Hypothalamus (tissue), 51 donors: ENCODE data around the gene PRDM7.
"Not testable (repeated sequence)": the region's sequence is repeated elsewhere in the genome, so short reads cannot be mapped to it uniquely, and the experiment has no call there.

Experiments
- DNase-seq, 51 donors: peaks; one replicate each; lab custom pipeline; 2025; lab: John Stamatoyannopoulos, UW

Gene PRDM7

DNA sequence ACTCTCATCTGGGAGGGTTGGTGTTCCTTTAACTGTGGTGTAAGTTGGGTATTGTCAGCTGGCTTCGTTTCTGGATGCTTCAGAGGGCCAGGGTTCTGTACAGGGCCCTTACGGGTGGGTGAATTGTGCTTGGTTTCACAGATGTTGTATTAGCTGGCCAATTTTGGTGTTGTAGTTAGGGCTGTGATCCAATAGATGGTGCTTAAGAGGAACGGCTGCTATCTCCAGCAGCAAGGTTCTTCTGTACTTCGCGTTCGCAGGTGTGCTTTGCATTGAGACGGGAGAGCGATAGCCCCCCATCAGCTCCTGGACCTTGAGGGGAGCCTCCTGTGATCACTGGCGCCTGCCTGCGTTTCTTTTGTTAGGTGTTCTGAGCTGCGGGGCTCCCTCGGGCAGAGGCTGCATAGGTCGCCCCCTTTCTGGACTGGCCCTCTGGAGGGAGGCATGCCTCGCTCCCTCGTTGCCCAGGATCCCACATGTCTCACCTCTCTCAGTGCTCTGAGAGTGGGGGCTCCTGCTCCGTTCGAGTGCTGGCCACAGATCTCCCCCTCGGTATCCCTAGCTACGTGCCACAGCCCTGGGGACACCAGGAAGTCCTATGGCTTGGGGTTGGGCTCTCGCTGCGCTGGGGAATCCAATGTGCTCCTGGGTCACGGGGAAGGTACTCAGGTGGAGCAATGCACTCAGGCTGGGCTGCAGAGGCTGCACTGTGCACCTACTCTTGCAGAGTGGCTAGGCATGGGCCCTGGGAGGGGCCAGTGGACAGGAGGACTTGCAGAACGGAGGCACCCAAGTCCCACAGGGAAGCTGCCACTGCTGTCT lies 837 bp upstream of the PRDM7 start:
- DNase-seq = peak in 5 of 51 donors; percentile 5 to 36 (median 28)

DNA sequence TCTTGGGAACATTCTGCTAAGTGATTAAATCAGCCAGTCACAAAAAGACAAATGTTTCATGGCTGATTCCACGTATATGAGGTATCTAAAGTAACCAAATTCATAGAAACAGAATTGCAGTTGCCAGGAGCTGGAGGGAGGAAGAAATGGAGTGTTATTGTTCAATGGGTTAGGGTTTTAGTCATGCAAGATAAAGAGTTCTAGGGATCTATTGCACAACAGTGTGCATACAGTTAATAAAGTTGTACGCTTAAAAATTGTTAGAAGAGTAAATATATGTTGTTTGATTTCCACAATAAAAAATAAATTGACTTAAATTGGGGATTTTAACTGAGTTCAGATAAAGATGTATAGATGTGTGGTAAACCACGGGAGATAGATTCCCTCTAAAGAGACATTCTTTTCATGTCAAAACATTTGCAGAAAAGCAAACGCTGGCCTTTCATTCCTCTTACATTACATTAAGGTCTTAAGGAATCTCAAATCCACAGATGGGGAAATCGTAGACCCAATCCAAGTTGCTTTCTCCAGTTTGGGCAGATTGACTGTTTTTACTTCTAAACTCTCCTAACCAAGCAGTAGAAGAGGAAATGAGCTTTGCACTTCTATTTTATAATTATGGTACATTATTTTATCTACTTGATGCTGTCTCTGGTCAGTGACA lies 4.6 kb downstream of the PRDM7 start:
- DNase-seq = no peak

DNA sequence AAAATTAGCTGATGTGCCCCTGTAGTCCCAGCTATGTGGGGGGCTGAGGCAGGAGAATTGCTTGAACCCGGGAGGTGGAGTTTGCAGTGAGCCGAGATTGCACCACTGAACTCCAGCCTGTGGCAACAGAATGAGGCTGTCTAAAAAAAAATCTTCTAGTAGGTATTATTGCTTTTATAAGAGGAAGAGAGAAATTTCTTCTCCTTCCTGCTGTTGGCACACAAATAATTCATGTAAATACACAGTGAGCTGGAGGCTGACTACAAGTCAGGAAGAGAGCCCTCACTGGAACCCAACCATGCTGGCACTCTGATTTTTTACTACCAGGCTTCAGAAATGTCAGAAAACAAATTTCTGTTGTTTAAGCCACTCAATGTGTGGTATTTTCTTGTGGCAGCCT lies 6.7 kb downstream of the PRDM7 start:
- DNase-seq = no peak

DNA sequence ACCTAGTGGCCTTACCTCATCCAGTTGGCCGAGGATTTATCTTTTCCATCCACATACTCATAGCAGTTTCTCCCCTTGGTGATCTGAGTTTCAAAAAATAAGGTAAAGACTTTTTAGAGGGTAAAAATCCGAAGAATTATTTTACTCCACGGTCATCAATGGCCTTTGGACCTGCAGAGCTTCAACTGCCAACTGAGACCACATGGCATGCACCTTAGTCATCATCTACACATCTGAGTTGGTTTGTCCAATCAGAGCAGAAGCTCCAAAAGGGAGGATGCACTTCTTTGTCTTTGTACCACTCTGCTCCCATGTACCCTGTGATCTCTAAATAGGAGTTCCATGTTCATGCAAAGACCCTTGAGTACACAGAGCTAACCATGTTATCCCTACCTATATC lies 15.7 kb downstream of the PRDM7 start:
- no peak for DNase-seq

DNA sequence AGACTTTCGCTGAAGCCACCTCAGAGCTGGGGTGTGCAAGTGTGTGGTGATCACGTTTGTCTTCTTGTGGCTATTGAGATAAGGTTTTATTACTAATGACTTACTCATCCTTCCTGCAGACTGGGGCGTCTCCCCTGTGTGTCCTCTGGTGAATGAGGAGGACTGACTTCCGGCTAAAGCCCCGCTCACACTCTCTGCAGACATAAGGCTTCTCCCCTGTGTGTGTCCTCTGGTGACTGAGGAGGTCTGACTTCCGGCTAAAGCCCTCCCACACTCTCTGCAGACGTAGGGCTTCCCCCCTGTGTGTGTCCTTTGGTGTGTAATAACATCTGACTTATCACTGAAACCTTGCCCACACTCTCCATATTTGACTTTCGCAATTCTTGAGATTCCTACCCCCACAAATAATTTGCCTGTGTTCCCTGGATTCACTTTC lies 19.4 kb downstream of the PRDM7 start:
- DNase-seq = no peak

DNA sequence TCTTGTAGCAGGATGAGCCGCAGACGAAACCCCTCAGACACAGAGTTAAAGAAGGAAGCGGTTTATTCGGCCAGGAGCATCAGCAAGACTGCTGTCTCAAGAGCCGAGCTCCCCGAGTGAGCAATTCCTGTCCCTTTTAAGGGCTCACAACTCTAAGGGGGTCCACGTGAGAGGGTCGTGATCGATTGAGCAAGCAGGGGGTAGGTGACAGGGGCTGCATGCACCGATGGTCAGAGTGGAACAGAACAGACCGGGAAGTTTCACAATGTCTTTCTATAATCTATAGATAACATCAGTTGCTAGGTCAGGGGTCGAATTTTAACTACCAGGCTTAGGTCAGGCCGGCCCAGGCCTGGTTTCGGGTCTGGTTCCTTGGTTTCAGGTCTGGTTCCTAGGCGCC lies 20.6 kb downstream of the PRDM7 start:
- DNase-seq = not testable (repeated sequence)

DNA sequence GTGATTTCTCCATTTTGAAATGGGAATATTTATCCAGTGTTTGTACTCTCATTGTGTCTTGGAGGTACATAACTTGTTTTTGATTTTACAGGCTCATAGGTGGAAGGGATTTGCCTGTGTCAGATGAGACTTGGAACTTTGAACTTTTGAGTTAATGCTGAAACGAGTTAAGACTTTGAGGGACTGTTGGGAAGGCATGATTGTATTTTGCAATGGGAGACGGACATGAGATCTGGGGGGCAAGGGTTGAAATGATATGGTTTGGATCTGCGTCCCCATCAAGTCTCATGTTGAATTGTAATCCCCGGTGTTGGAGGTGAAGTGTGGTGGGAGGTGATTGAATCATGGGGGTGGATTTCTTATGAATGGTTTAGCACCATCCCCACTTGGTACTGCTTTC lies 21.8 kb downstream of the PRDM7 start:
- no peak for DNase-seq

DNA sequence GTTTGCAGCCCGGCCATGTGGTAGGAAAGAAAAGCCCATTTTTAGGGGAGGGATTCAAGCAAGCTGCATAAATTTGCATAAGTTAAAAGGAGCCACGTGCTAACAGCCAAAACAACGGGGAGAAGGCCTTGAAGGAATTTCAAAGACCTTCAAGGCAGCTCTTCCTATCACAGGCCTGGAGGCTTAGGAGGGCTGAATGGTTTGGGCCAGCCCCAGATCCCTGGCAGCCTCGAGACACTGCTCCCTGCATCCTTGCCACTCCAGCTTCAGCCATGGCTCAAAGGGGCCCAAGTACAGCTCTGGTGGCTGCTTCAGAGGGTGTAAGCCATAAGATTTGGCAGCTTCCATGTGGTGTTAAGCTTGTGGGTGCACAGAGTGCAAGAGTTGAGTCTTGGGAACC lies 22.6 kb downstream of the PRDM7 start:
- no peak for DNase-seq

DNA sequence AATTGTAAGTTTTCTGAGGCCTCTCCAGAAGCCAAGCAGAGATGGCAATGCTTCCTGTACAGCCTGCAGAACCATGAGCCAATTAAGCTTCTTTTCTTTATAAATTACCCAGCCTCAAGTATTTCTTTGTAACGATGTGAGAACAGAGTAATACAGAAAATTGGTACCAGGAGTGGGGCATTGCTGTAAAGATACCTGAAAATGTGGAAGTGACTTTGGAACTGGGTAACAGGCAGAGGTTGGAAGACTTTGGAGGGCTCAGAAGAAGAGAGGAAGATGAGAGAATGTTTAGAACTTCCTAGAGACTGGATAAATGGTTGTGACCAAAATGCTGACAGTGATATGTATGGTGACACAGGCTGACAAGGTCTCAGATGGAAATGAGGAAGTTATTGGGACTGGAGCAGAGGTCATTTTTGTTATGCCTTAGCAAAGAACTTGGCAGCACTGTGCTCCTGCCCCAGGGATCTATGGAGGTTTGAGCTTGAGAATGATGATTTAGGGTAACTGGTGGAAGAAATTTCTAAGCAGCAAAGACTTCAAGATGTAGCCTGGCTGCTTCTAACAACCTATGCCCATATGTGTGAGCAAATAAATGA lies 23.1 kb downstream of the PRDM7 start:
- no peak for DNase-seq

DNA sequence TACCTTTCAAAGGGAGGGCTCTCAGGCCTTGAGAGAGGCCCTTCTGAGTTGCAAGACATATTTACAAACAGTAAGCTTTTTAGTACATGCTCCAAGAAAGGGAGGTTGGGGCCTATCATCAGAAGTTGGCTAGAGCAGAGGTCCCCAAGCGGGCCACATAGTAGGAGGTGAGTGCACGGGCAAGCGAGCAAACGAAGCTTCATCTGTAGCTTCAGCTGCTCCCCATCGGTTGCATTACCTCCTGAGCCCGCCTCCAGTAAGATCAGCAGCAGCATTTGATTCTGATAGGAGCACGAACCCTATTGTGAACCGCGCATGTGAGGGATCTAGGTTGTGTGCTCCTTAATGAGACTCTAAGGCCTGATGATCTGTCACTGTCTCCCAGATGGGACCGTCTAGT lies 26.2 kb downstream of the PRDM7 start:
- DNase-seq = no peak

DNA sequence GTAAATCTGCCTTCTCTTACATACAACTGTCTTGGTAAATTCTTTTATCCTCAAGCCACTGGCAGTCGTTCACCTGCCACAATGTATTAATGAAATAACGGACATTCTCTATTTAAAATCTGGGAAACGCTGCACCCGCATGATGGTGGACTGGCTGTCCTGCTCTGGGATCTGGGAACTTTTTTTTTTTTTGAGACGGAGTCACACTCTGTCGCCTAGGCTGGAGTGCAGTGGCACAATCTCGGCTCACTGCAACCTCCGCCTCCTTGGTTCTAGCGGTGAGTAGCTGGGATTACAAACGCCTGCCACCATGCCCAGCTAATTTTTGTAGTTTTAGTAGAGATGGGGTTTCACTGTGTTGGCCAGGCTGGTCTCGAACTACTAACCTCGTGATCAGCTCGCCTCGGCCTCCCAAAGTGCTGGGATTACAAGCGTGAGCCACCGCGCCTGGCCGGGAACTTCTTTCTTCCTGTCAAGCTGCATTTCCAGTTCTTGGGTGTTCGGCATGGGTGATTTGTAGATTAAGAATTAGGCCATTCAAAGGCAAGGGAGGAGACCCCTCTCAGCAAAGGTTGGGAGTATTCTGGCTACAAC lies 28.3 kb downstream of the PRDM7 start:
- no peak for DNase-seq

DNA sequence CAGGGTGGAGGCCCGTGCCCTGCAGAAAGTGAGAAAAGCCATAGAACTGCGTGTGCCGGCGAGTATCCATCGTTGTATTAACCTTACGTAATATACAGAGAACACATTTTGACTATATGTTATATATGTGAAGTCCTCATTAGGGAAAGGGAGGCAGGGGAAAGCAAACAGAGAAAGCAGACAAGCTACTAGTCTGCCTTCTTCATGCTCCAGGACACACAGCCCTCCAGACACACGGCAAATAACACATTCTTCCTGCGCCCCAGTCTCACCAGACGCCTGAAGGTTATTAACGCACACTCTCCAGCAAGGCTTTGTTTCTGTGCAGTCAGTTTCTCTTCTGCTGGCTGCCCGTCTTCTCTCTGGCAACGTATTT lies 28.8 kb downstream of the PRDM7 start:
- no peak for DNase-seq

DNA sequence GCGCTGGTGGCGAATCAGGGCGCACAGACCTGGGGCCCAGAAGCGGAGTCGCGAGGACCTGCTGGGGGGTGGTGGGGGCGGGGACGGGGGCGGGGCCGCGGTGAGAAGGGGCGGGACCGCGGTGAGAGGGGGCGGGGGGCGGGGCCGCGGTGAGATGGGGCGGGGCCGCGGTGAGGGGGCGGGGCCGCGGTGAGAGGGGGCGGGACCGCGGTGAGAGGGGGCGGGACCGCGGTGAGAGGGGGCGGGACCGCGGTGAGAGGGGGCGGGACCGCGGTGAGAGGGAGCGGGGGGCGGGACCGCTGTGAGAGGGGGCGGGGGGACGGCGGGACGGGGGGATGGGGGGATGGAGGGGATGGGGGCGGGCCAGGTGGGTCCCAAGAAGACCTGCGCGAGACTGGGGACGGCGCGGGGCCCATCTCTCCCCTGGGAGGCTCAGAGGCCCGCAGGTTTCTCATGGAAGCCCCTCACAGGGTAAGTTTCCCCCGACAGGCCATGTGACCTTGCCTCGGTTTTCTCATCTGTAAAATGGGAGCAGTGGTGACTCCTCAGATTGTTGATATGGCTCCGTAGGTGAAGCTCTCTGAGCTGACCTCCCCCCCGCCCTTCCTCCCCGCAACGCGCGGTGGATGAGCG lies 29.3 kb downstream of the PRDM7 start:
- DNase-seq = no peak

DNA sequence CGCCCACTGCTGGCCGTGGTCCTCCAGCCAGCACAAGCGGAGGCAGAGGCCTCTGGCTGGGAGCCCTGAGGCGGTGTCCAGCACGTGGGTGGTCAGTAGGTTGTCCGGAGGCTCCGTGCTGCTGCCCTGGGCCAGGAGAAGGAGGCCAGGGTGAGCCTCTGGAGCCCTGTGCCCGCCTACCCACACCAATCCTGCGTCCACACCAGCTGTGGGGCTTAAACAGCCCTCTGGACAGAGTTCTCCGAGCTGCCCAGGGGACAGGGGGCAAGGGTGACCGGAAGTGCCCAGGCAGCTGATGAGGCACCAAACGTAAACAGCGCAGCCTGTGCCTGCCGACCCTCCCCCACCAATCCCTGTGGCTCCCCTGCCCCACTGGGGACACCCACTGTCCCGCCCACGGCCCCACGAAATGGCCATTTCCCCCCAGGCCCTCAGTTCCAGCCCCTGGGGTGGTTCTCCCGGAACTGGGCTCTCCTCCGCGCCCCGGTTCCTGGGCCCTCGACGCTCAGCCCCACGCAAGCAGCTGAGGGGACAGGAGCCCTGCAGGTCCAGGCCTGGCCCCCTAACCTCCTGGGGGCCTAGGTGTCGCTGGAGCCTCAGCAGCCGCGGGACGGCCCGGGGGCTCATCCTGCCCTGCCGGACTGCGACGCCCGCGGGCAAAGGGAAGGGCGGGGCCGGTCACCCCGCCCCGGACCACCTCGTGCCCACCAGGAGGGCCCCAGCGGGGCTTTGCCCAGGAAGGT lies 30.0 kb downstream of the PRDM7 start:
- peak in 23 of 51 donors; percentile 3 to 52 (median 22) for DNase-seq

DNA sequence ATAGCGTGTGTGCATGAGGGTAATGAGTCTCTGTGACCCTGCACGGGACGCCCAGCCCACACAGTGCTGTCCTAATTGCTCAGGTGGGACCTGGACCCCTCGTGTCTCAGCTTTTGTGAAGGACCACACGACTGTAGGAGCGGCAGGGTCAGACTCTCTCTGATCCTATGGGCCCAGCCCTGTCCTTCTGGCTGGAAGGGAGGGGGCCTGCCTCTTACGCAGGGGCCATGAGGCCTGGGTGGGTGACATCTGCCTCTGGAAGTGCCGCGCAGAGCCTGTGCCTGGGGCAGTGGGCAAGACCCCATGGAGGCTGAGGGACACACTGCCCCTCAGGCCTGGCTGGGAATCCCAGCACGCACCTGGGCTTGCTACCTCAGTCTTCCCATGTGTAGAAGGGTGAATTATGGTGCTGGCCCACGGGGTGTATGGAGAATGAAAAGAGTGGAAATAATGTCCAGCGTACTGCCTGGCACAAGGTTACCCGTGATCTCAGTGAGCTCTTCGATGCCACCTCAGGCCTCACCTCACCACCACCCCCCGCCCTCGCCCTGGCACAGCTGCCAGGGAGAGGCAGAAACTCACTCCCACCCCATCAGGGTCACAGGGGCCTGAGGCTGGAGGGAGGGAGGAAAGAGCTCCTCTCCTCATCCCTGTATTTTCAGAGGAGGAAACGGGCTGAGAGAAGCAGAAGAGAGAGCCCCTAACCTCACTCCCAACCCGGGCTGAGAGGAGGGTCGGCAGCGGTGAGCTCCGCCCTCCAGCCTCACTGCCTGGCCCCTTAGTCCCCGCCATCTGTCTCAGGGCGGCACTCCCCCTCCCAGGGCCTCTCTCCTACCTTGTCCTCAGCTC lies 30.8 kb downstream of the PRDM7 start:
- DNase-seq = no peak

DNA sequence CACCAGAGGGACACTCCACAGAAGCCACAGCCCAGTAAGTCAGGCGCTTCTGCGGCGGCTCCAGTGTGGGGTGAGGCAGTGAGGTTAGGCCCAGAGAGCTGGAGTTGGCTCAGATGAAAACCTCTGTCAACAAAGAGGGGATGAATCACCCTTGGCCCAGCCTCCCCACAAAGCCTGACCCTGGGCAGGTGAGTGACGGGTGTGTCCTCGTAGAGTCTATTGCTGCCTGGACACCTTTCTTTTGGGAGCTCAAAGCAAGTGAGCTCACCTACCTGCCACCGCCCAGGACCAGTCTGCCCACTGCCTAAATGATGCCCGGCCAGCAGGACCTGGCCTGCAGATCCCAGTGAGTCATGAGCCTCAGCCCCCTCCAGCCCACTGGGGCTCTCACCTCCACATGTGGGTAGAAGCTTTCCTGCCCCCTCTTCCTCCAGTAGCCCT lies 33.0 kb downstream of the PRDM7 start:
- peak in 1 of 51 donors; percentile 11 for DNase-seq

DNA sequence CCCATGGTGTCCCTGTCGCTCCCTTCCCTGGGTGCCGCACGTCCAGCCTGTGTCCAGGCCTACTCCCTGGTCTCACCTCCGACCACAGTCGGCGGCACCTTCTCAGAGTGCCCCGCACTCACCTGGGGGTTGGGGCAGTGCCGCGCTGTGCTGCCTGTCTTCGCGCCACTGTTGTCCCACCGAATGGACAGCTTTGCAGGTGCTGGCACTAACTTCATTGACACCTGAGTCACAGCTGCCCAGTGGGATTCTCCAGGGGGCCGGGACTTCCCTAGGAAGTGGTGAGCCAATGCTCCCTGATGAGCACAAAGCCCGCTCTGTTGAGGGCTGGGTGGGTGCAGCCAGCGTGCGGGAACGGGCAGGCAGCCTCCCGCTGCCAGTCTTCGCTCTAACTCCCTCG lies 33.6 kb downstream of the PRDM7 start:
- no peak for DNase-seq

DNA sequence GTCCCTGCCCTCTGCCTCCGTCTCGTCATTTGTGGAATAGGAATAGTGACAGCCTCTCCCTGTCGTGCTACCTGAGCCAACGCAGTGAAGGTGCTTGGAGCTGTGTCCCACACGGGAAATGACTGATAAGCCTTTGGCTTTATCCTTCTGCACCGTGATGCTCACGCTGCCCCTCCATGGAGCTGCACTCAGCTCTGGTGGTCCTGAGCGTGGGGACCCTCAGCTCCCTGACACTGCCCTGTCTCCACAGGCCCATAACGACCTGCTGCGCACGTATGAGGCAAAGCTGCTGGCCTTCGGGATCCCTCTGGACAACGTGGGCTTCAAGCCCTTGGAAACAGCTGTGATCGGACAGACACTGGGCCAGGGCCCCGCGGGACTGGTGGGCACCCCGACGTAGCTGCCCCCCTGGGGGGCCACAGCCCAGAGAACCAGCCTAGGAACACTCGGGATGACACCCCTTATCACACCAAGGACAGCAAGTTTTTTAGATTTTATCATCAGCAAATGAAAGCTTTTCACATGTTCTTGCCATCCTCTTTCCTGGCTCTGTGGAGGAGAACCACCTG lies 34.1 kb downstream of the PRDM7 start:
- DNase-seq = no peak

DNA sequence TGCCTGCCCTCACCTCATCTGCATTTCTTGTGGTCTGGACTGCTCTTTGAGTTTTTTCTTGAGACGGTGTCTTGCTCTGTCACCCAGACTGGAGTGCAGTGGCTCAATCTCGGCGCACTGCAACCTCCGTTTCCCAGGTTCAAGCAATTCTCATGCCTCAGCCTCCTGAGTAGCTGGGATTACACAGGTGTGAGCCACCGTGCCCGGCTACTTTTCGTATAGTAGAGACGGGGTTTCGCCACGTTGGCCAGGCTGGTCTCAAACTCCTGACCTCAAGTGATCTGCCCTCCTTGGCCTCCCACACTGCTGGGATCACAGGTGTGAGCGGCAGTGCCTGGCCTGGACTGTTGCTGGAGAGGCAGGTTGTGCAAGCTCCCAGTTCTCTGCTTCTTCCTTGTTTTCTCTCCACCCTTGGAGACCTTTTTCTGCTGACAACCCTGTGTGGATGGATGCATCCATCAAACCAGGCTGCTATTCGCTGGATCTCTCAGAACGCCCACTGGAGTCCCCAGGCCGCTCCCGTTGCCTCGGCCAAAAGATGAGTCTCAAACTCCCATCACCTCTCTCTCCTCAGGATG lies 35.1 kb downstream of the PRDM7 start:
- no peak for DNase-seq
